NCI-H2029 (cell line): ENCODE measurements around the gene MVD.
A peak's percentile ranks its signal among the peaks of the same experiment; 100 is the strongest.
"Not testable (repeated sequence)": the region's sequence is repeated elsewhere in the genome, so short reads cannot be mapped to it uniquely, and the experiment has no call there.

Source experiments
- DNase-seq: peaks from one replicate; lab custom pipeline; 2025; lab: John Stamatoyannopoulos, UW

Gene MVD

DNA sequence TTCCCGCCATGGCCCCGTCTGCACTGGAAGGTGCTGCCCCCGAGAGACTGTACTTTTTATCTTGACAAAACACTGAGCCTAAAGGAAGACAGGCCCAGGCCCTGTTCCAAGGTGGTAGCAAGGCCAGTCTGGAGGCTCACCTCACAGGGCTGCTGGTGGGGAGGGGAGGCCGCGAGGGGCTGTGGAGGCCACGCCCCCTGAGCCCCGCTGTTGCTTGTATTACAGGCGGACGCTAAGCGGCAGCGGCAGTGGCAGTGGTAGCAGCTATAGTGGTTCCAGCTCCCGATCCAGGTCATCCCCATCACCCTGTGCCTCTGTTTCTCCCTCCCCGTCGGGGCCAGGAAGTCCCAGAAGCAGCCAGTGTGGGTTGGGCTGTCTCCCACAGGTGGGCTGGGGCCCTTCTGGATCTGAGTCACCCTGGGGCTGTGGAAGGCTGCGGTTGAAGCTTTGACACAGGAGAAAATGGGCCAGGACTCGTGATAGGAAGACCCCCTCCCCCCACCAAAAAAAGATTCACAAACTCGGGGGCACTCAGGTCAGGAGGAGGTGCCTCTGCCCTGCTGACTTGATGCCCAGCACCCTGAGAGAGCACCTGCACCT lies 37.8 kb downstream of the MVD start:
- no peak for DNase-seq

DNA sequence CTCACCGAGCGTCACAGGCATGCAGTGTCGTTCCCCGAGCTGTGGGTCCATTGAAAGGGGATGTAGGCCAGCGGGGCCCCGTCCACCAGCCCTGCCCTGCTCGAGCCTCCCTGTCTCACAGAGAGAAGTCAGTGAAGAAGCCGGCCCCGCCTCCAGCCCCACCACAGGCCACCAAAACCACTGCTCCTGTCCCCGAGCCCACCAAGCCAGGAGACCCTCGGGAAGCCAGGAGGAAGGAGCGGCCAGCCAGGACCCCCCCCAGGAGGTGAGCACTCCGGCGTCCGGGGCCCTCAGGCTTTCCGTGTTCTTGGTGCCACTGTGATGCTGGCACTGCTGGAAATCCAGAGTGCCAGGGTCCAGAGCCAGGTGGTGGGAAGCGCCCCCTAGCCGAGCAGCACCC lies 38.4 kb downstream of the MVD start:
- no peak for DNase-seq

DNA sequence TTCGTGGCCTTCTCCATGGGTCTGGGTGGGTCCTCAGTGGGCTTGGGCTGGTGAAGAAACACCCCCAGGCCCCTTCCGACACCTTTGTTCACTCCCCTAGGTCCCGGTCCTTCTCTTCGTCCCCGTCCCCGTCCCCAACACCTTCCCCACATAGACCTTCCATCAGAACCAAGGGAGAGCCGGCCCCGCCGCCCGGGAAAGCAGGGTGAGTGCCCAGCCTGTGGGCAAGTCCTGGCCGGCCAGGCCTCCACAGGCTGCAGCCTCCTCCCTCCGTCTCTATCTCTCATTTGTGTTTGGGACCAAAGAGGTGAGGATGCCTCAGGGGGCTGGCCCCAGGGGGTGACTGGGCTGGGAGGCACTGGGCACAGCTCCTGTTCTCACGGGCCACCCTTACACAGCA lies 39.0 kb downstream of the MVD start:
- DNase-seq: no peak

- DNase-seq: no peak
These were observed 40.0 kb downstream of the MVD start for GRCh38 chr16:88622866-88623265.

DNA sequence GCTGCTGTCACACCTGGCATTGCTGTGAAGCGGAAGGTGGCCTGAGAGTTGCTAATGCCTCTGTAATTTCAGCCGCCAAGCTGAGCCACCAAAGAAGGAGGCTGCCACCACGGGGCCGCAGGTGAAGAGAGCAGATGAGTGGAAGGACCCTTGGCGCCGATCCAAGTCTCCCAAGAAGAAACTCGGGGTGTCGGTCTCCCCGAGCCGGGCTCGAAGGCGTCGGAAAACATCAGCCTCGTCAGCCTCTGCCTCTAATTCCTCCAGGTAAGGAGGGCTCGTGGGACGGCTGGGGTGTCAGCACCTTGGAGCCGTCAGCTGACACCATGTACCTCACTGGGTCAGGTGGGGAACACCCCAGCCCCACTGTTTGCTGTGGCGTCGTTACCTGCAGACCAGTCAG lies 40.8 kb downstream of the MVD start:
- no peak for DNase-seq

- DNase-seq: no peak
These were observed 42.8 kb downstream of the MVD start for GRCh38 chr16:88619859-88620815.

- no peak for DNase-seq
These were observed 43.8 kb downstream of the MVD start for GRCh38 chr16:88618956-88619667.

- no peak for DNase-seq
These were observed 44.5 kb downstream of the MVD start for GRCh38 chr16:88618182-88618955.

DNA sequence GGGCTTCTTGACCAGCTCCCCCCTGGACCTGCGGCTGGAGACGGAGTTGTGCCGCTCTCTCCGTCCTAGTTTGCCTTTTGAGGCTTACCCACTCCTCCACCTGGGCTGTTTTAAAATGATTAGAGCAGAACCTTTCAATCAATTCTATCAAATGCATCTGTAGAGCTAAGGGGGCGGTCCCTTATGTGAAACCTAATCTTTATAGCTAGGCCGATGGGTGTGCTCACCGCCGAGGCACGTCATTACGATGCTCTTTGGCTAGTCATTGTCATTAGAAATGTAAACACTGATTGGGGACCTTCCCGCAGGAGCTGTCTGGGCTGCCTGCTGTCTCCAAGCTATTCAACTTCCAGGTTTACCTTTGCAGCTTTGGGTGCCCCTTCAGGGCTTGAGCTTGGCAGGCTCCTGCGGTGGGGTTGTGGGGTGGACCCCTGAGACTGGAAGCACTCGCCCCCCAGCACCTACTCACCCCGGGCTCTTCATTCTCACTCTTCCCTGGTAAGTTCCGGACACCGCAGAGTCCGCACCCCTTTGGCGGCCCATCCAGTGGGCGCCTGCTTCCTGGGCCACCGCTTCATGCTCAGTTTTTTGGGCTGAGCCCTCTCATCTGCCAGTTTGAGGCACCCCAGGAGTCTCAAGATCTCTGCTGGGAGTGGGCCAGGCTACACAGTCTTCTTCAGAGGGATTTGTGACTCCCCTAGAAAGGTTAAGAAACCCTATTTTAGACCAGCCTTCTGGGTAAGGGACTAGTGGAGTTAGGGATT lies 45.4 kb downstream of the MVD start:
- peak; percentile 57 for DNase-seq

DNA sequence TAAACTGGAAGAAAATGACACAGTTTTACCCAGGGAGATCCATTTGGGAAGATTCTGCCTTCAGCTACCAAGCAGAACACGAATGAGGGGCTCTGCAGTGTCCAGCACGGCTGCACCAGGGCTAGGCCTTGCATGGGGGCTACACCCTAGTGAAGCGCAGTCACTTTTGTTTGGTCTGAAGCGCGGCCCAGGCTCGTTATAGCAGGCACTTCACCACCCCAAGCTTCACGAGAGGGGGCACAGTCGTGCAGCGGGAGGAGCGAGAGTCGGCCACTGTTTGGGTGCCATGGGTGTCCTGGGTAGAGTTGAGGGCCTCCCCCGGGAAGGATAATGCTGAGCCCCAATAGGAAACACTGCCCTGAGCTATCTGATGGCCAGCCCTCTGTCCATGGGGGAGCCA lies 46.2 kb downstream of the MVD start:
- DNase-seq: no peak

- DNase-seq: peak; percentile 63
These were observed 46.6 kb downstream of the MVD start for GRCh38 chr16:88616320-88616719.

GRCh38 chr16:88614818-88615580 lies 47.9 kb downstream of the MVD start:
- DNase-seq: no peak

GRCh38 chr16:88613911-88614817 lies 48.7 kb downstream of the MVD start:
- DNase-seq: no peak

- no peak for DNase-seq
These were observed 49.6 kb downstream of the MVD start for GRCh38 chr16:88613293-88613692.

DNA sequence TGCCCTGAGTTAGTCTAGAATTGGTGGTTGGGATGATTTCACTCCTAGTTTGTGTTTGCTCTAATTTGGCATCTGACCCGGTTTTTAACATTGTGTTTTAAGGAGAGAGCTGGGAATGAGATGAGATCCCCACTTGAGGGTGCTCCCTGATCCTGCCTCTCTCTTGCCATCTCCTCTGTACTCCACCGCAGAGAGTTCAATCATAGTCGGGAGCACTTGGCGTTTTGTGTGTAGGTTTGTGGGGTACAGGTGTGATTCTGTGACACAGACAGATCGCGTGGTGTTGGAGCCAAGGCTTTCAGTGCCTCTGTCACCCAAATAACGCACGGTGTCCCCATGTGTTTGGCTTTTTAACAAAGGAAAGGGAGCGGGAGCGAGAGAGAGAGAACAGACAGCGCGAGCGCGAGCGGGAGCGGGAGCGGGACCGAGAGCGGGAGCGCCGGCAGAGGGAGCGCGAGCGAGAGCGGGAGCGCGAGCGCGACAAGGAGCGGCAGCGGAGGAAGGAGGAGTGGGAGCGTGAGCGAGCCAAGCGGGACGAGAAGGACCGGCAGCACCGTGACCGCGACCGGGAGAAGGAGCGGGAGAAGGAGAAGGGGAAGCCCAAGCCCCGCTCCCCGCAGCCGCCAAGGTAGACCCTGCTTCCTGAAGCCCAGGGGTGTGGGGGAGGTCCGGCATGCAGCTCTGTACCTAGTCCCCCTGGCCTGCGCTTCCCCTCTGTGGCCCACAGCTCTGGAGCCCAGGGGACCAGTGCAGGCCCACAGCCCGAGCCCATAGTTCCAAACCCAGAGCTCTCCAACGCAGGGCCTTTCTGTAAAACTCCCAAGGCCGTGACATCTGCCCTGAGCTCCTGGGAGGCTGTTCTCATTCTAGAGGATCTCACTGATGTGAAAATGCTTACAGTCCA lies 51.7 kb downstream of the MVD start:
- no peak for DNase-seq

DNA sequence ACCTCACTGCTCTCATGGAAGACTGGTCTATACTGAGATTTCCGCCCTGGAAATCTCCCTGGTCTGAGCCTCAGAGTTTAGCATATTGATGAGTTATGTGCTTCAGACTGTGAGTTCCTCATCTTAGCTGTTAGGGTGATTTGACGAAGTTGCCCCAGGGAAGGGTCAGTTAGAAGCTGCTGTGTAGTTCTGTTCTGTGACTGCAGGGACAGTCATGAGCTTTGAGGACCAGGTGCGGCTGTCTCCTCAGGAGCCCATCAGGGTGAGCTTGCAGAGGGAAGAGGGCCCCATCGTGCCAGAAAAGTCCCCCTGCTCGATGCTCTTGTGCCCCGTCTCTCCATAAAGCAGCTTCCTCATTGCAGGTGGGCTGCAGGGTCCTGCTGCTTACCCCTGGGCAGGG lies 52.8 kb downstream of the MVD start:
- DNase-seq: no peak

DNA sequence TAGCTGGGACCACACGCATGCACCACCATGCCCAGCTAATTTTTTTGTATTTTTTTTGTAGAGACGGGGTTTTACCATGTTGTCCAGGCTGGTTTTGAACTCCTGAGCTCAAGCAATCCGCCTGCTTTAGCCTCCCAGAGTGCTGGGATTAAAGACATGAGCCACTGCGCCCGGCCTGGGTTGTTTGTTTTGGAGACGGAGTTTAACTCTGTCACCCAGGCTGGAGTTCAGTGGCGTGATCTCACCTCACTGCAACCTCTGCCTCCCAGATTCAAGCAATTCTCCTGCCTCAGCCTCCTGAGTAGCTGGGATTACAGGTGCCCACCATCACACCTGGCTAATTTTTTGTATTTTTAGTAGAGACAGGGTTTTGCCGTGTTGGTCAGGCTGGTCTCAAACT lies 53.5 kb downstream of the MVD start:
- not testable (repeated sequence) for DNase-seq

- DNase-seq: no peak
These were observed 54.8 kb downstream of the MVD start for GRCh38 chr16:88608076-88608475.
